IMR-90 (cell line): Measurements from ENCODE around the gene TMEM229A. TPM values are rescaled to one million over a fixed set of nuclear protein-coding genes. Genes with fewer than 3 reads are reported as not detected.

ENCODE experiments used
- ATAC-seq: fragments of 200-7000 bp; cut with Tn5 transposase; 2 replicates; pipeline ENCODE4 v1.9.1; 2020; ENCODE audit warnings: low read depth, mild to moderate bottlenecking, moderate library complexity
- BruUV-seq: library from RNA; stranded (reverse); fragments of 400-500 nt; replicated peaks from 2 replicates; lab custom pipeline; 2021; lab: Mats Ljungman, UMichigan
- CTCF ChIA-PET: fragments of 300-600 bp; formaldehyde crosslinking; extraction: SDS; loops from one replicate; lab custom pipeline; 2021; ENCODE audit warnings: antibody characterized with exemption; lab: Yijun Ruan, JAX
- POLR2A ChIA-PET: fragments of 300-600 bp; sonication (Branson Sonifier 250); formaldehyde crosslinking; loops from one replicate; lab custom pipeline; 2022; ENCODE audit warnings: antibody characterized with exemption; ENCODE audit not compliant: unreplicated experiment; lab: Charles Lee
- DNase-seq: peaks from one replicate; pipeline ENCODE4 v3.0.0; 2013
- H2AFZ ChIP-seq: replicated peaks from 2 replicates; pipeline ENCODE3; 2013; ENCODE audit warnings: low read length, mild to moderate bottlenecking; ENCODE audit not compliant: poor library complexity
- H2AK5ac ChIP-seq: 2 replicates; pipeline ENCODE4 v1.6.1; 2013; ENCODE audit warnings: low read depth, low read length, inconsistent platforms
- H2AK9ac ChIP-seq: replicated peaks from 2 replicates; pipeline ENCODE3; 2013; ENCODE audit warnings: mild to moderate bottlenecking, low read depth, low read length, moderate library complexity; ENCODE audit not compliant: poor library complexity
- H2BK120ac ChIP-seq: 2 replicates; pipeline ENCODE4 v1.6.1; 2013; ENCODE audit warnings: low read depth, low read length, inconsistent platforms
- H2BK15ac ChIP-seq: 3 replicates; pipeline ENCODE4 v1.6.1; 2013; ENCODE audit warnings: low read depth, low read length, inconsistent platforms
- H2BK20ac ChIP-seq: 2 replicates; pipeline ENCODE4 v1.6.1; 2013; ENCODE audit warnings: low read depth, mild to moderate bottlenecking, inconsistent platforms, low read length, moderate library complexity
- H2BK5ac ChIP-seq: 2 replicates; pipeline ENCODE4 v1.6.1; 2013; ENCODE audit warnings: mild to moderate bottlenecking, low read depth, low read length, inconsistent platforms; ENCODE audit not compliant: poor library complexity, severe bottlenecking
- H3K14ac ChIP-seq: replicated peaks from 2 replicates; pipeline ENCODE4 v1.6.1; 2013; ENCODE audit warnings: low read depth, low read length, inconsistent platforms
- H3K18ac ChIP-seq: 2 replicates; pipeline ENCODE4 v1.6.1; 2013; ENCODE audit warnings: low read depth, low read length, control low read depth
- H3K23ac ChIP-seq: 2 replicates; pipeline ENCODE4 v1.6.1; 2013; ENCODE audit warnings: low read depth, low read length, inconsistent platforms
- H3K27ac ChIP-seq: 2 replicates; pipeline ENCODE4 v1.5.1; 2013; ENCODE audit warnings: mild to moderate bottlenecking, control low read depth, low read length; ENCODE audit not compliant: insufficient read depth
- H3K27me3 ChIP-seq: 2 replicates; pipeline ENCODE4 v1.6.1; 2013; ENCODE audit warnings: low read length; ENCODE audit not compliant: control insufficient read depth, insufficient read depth
- H3K36me3 ChIP-seq: 2 replicates; pipeline ENCODE4 v1.6.1; 2013; ENCODE audit warnings: low read length, mixed read lengths; ENCODE audit not compliant: control insufficient read depth, insufficient read depth
- H3K4ac ChIP-seq: 2 replicates; pipeline ENCODE4 v1.6.1; 2013; ENCODE audit warnings: low read depth, low read length, inconsistent platforms
- H3K4me1 ChIP-seq: 2 replicates; pipeline ENCODE4 v1.6.1; 2013; ENCODE audit warnings: low read length, mixed read lengths; ENCODE audit not compliant: control insufficient read depth, insufficient read depth
- H3K4me2 ChIP-seq: 2 replicates; pipeline ENCODE4 v1.6.1; 2013; ENCODE audit warnings: low read depth, mild to moderate bottlenecking, control low read depth, low read length, moderate library complexity
- H3K4me3 ChIP-seq: 2 replicates; pipeline ENCODE4 v1.5.1; 2013; ENCODE audit warnings: low read depth, mild to moderate bottlenecking, control low read depth, low read length, moderate library complexity; ENCODE audit not compliant: insufficient read depth
- H3K56ac ChIP-seq: 2 replicates; pipeline ENCODE4 v1.6.1; 2013; ENCODE audit warnings: low read length, inconsistent platforms; ENCODE audit not compliant: insufficient read depth; ENCODE audit errors: extremely low read depth
- H3K79me1 ChIP-seq, 2 experiments: 2 replicates each; pipeline ENCODE4 v1.6.1; 2013; ENCODE audit warnings: low read length in 2 of 2, inconsistent platforms in 1 of 2, low read depth in 1 of 2
- H3K9ac ChIP-seq: 2 replicates; pipeline ENCODE4 v1.6.1; 2013; ENCODE audit warnings: low read depth, low read length, control low read depth
- H3K9me1 ChIP-seq: 2 replicates; pipeline ENCODE4 v1.6.1; 2013; ENCODE audit warnings: low read length, inconsistent platforms; ENCODE audit not compliant: insufficient read depth
- H3K9me3 ChIP-seq: 2 replicates; pipeline ENCODE4 v1.6.1; 2013; ENCODE audit warnings: low read length; ENCODE audit not compliant: control insufficient read depth, insufficient read depth
- H4K20me1 ChIP-seq: 2 replicates; pipeline ENCODE4 v1.6.1; 2013; ENCODE audit warnings: low read length, inconsistent platforms; ENCODE audit not compliant: insufficient read depth
- H4K5ac ChIP-seq: 2 replicates; pipeline ENCODE4 v1.6.1; 2013; ENCODE audit warnings: mild to moderate bottlenecking, low read depth, low read length, control low read depth
- H4K8ac ChIP-seq, 2 experiments: 2 replicates each; pipeline ENCODE4 v1.6.1; 2013; ENCODE audit warnings: low read depth in 2 of 2, low read length in 2 of 2, control low read depth in 1 of 2, inconsistent platforms in 1 of 2
- H4K91ac ChIP-seq: 2 replicates; pipeline ENCODE4 v1.6.1; 2013; ENCODE audit warnings: low read depth, low read length, inconsistent platforms; ENCODE audit not compliant: insufficient read depth
- CEBPB ChIP-seq: IDR thresholded peaks from 2 replicates; pipeline ENCODE4 v1.6.1; 2012; ENCODE audit warnings: low read depth, low read length, improper control_type of control experiment
- FOS ChIP-seq: fragments of 150-350 bp; IDR thresholded peaks from 2 replicates; pipeline ENCODE4 v1.6.1; 2016; ENCODE audit warnings: low read depth, low read length
- WGBS, 2 experiments: methylation state at CpG; one replicate each; pipeline versions ENCODE4 v1.1.5 to v1.1.7; 2013; ENCODE audit warnings: missing lambda C conversion rate in 2 of 2; ENCODE audit not compliant: insufficient read length in 1 of 2; ENCODE audit errors: extremely low coverage in 2 of 2; 5-methylcytosine and 5-hydroxymethylcytosine counted together
- dilution Hi-C: fragments of 300-500 bp; cut with HindIII; formaldehyde crosslinking; loops from one replicate; pipeline ENCODE4 v1.14.3; 2018; ENCODE audit warnings: low sequenced_read_pairs; ENCODE audit not compliant: unreplicated experiment
- in situ Hi-C: fragments of 300-500 bp; cut with MboI; formaldehyde crosslinking; loops from 3 replicates; pipeline ENCODE4 v1.14.3; 2019; ENCODE audit warnings: low sequenced_read_pairs, inconsistent platforms, mixed read lengths
- intact Hi-C: fragments of 100-400 bp; cut with micrococcal nuclease; formaldehyde crosslinking; loops from 2 replicates; pipeline ENCODE4 v1.10.0; 2022
- polyA plus RNA-seq, 3 experiments: library from polyadenylated mRNA; depleted of rRNA; stranded (reverse); fragments of >200 nt; gene quantifications; 2 replicates each; pipeline ENCODE4 v1.2.3, GENCODE V29; 2012; ENCODE audit warnings: low replicate concordance in 1 of 3
- total RNA-seq: library from RNA; depleted of rRNA; stranded (reverse); fragments of >200 nt; gene quantifications from 2 replicates; pipeline ENCODE4 v1.2.3, GENCODE V29; 2012
- TF ChIP-seq, protein P1 (sequence below): conservative IDR thresholded peaks from 2 replicates; pipeline ENCODE4 v1.5.1; 2012; ENCODE audit warnings: mild to moderate bottlenecking, low read depth, low read length, improper control_type of control experiment

TMEM229A gene
- total and polyA plus RNA-seq, 2 of the 4 experiments (the other 2 are of a cell fraction) = not detected

DNA sequence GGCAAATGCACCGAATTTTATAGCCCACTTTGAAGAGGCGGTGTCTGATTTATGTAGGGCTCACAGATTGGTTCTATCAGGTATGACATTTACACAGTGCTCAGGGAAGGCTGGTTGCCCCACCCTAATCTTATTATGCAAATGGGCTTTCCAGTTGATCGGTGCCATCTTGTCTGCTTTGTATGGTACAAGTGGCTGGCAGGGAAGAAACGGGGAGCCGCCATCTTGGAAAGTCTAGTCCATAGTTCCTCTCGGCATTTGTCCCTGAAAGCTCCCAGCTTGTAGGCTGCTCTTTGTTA lies 36.6 kb downstream of the TMEM229A start:
- no TSS peak for BruUV-seq
- no peaks in the 10 kb centered on the region for H3K4me1 ChIP-seq
- no peak overlapping the region for H2BK5ac ChIP-seq
- in situ Hi-C loops = no loop called here
- ChIA-PET POLR2A (no interaction called here), CTCF (no interaction called here)
- no peak overlapping the region for H2AK9ac ChIP-seq
- H4K91ac ChIP-seq = no peak overlapping the region
- intact Hi-C loops = no loop called here
- no peak overlapping the region for H2AK5ac ChIP-seq
- no peaks in the 10 kb centered on the region for H3K79me1 ChIP-seq
- no peaks in the 10 kb centered on the region for H3K27me3 ChIP-seq
- H3K56ac ChIP-seq = no peak overlapping the region
- H2BK120ac ChIP-seq = no peak overlapping the region
- dilution Hi-C loops = no loop called here
- no peak overlapping the region for H3K27ac ChIP-seq
- no peak overlapping the region for H3K9ac ChIP-seq
- H3K36me3 ChIP-seq = no peaks in the 10 kb centered on the region
- no peak overlapping the region for H3K14ac ChIP-seq
- no peak overlapping the region for H3K4me3 ChIP-seq
- no peak overlapping the region for H2AFZ ChIP-seq
- H3K9me3 ChIP-seq = no peaks in the 10 kb centered on the region
- no peak overlapping the region for H3K4me2 ChIP-seq
- no peak overlapping the region for H2BK20ac ChIP-seq
- no peaks in the 10 kb centered on the region for H4K20me1 ChIP-seq
- H3K9me1 ChIP-seq = no peaks in the 10 kb centered on the region
- ATAC-seq (no peak), DNase-seq (no peak)
- no peak overlapping the region for H3K18ac ChIP-seq
- no peak overlapping the region for H3K23ac ChIP-seq
- TF ChIP-seq CEBPB (no peak), FOS (no peak)
- TF ChIP-seq, protein P1, sequence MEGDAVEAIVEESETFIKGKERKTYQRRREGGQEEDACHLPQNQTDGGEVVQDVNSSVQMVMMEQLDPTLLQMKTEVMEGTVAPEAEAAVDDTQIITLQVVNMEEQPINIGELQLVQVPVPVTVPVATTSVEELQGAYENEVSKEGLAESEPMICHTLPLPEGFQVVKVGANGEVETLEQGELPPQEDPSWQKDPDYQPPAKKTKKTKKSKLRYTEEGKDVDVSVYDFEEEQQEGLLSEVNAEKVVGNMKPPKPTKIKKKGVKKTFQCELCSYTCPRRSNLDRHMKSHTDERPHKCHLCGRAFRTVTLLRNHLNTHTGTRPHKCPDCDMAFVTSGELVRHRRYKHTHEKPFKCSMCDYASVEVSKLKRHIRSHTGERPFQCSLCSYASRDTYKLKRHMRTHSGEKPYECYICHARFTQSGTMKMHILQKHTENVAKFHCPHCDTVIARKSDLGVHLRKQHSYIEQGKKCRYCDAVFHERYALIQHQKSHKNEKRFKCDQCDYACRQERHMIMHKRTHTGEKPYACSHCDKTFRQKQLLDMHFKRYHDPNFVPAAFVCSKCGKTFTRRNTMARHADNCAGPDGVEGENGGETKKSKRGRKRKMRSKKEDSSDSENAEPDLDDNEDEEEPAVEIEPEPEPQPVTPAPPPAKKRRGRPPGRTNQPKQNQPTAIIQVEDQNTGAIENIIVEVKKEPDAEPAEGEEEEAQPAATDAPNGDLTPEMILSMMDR = no peak
- no peak overlapping the region for H3K4ac ChIP-seq
- no peak overlapping the region for H4K5ac ChIP-seq
- H2BK15ac ChIP-seq = no peak overlapping the region
- H4K8ac ChIP-seq = no peak overlapping the region
- 90% methylated on average over 2 of the region's 6 CpGs; no CpG with 5 or more reads in 1 of the 2 experiments for WGBS, 2 experiments
